Testis (tissue), 2 donors: ENCODE measurements around the gene TMEM253.

ENCODE experiments used
- POLR2A ChIP-seq: fragments of 450-650 bp; IDR thresholded peaks from one replicate; pipeline ENCODE4 v1.6.1; 2017; ENCODE audit warnings: antibody characterized with exemption, mild to moderate bottlenecking, moderate library complexity
- TF ChIP-seq, protein P1 (sequence below), 3 experiments: fragments of 450-650 bp in 2 of 3; fragments of 200-600 bp in 1 of 3; sonication (generic) in 1 of 3; IDR thresholded peaks; one replicate each; pipeline ENCODE4 v1.5.1; 2016 to 2019; ENCODE audit warnings: antibody characterized with exemption in 3 of 3, mild to moderate bottlenecking in 2 of 3, moderate library complexity in 1 of 3

DNA sequence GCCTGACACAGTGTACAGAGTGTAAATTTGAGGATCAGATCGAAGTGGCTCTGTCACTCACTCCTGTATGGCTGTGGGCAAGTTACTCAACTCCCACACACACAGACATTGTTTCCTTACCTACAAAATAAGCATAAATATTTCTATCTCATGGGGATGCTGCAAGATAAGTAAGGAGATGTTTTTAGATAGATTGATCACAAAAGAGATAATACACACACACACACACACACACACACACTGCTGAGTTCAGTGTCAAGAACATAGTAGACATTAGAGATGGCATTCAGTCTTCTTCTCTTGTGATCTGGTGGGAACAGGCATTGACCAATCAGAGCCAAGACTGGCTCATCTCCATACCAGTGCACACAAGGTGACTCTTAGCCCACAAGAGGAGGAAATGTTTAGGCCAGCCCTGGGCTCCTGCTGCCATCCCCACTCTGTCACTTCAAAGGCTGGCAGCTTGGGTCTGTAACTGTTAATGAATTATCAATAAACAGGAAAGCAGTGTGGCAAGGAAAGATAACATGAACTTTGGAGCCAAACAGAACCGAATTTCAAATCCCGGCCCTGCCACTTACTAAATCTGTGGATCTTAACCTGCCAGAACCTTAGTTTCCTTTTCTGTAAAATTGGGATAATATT is 46.6 kb upstream of the TMEM253 start:
- TF ChIP-seq, protein P1, sequence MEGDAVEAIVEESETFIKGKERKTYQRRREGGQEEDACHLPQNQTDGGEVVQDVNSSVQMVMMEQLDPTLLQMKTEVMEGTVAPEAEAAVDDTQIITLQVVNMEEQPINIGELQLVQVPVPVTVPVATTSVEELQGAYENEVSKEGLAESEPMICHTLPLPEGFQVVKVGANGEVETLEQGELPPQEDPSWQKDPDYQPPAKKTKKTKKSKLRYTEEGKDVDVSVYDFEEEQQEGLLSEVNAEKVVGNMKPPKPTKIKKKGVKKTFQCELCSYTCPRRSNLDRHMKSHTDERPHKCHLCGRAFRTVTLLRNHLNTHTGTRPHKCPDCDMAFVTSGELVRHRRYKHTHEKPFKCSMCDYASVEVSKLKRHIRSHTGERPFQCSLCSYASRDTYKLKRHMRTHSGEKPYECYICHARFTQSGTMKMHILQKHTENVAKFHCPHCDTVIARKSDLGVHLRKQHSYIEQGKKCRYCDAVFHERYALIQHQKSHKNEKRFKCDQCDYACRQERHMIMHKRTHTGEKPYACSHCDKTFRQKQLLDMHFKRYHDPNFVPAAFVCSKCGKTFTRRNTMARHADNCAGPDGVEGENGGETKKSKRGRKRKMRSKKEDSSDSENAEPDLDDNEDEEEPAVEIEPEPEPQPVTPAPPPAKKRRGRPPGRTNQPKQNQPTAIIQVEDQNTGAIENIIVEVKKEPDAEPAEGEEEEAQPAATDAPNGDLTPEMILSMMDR (IDR thresholded peaks at IDR 0.05), result no peak
- no peak for TF ChIP-seq POLR2A
